GM12874 (cell line): ENCODE measurements around the gene RNF208.

ENCODE experiments used
- CTCF ChIP-seq: IDR thresholded peaks from 2 replicates; pipeline ENCODE4 v1.5.1; 2011; ENCODE audit warnings: low read depth, mild to moderate bottlenecking, control low read depth, low read length, moderate library complexity; ENCODE audit not compliant: insufficient read depth

Gene RNF208

GRCh38 chr9:137190315-137190856 lies 31.7 kb downstream of the RNF208 start:
- no peak for TF ChIP-seq CTCF

- no peak for TF ChIP-seq CTCF
Measured at GRCh38 chr9:137189297-137190295, 32.4 kb downstream of the RNF208 start.

GRCh38 chr9:137188490-137189296 lies 33.3 kb downstream of the RNF208 start, which contains the start of the genes ANAPC2 and SSNA1:
Gene ANAPC2, minus strand, starts transcription at chr9:137188560. Its CDS starts 28 bp downstream, at chr9:137188532.
Gene SSNA1, plus strand, starts transcription at chr9:137188676. Its CDS starts 51 bp downstream, at chr9:137188727.
- peak; percentile 61 for TF ChIP-seq CTCF

- TF ChIP-seq CTCF = no peak
Measured at GRCh38 chr9:137188086-137188489, 34.0 kb downstream of the RNF208 start.

GRCh38 chr9:137187386-137187785 lies 34.7 kb downstream of the RNF208 start:
- TF ChIP-seq CTCF = no peak

GRCh38 chr9:137186385-137186784 lies 35.7 kb downstream of the RNF208 start:
- no peak for TF ChIP-seq CTCF

- no peak for TF ChIP-seq CTCF
Measured at GRCh38 chr9:137185921-137186320, 36.1 kb downstream of the RNF208 start.
